IPS-NIHi7 (cell line): Measurements from ENCODE around the gene PYGO2.

Experiments used
- DNase-seq: peaks from one replicate; pipeline ENCODE4 v3.0.0; 2012; ENCODE audit warnings: mixed read lengths; ENCODE audit errors: extremely low spot score

Gene PYGO2, protein sequence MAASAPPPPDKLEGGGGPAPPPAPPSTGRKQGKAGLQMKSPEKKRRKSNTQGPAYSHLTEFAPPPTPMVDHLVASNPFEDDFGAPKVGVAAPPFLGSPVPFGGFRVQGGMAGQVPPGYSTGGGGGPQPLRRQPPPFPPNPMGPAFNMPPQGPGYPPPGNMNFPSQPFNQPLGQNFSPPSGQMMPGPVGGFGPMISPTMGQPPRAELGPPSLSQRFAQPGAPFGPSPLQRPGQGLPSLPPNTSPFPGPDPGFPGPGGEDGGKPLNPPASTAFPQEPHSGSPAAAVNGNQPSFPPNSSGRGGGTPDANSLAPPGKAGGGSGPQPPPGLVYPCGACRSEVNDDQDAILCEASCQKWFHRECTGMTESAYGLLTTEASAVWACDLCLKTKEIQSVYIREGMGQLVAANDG

DNA sequence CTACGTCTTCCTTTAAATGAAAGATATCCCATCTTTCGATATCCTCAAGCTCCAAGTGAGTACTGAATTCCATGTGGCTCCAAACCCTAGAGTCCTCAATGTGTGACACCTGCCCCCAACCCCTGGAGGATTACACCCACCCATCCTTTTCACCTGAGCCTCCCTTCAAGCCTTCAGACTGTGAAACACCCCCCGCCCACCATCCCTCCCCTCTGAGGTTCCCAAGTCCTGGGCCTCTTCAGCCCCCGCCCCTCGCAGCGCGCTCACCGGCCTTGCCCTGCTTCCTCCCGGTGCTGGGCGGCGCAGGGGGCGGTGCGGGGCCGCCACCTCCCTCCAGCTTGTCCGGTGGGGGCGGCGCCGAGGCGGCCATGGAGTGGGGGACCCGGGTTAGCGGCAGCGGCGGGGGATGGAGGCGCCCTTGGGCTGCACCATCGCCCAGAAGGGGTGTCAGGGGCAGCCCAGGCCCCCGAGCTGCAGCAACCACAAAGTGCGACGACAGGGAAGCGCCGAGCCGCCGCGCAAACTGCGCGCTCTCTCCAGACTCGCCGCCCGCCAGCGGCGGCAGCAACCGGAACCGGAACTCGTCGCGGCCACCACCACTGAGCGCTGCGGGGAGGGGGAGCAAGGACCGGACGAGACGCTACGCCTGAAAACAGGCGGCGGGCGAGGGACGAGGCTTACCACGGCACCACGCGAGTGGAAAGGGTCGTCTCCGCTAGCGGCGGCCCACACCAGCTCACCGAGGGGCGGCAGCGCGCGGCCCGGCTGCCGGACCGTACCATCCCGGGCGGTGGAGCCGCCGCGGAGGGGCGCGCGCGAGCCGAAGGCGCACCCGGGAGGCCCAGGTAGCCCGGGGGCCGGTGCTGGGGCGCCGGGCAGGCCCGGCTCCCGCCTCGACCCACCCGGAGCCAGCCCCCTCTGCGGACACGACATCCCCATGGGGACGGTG is at the start of gene PYGO2:
Gene PYGO2 (minus strand): TSS at position 576 of the 949 bp plus-strand sequence. CDS start 206 bp downstream, at position 370.
- peak; percentile 80 for DNase-seq

DNA sequence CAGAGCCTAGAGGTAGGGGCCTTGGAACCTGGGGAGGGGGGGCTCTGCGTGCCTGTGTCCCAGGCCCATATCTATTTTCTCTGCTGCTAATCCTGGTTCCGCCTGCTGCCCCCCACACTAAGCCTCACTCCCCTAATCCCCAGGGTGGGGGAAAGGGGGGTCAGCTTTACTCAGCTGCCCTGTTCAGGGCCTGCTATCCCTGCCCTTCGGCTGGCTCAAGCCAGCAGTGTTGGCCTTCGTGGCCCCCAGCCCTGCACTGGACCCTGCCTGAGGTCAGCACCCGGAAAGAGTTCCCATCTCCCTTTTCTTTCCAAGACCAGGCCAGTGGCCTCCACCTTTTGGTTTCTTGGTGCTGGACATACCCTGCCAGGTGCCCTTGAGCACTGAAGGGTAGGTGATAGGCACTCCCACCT is 49.4 kb upstream of the PYGO2 start:
- DNase-seq: no peak

DNA sequence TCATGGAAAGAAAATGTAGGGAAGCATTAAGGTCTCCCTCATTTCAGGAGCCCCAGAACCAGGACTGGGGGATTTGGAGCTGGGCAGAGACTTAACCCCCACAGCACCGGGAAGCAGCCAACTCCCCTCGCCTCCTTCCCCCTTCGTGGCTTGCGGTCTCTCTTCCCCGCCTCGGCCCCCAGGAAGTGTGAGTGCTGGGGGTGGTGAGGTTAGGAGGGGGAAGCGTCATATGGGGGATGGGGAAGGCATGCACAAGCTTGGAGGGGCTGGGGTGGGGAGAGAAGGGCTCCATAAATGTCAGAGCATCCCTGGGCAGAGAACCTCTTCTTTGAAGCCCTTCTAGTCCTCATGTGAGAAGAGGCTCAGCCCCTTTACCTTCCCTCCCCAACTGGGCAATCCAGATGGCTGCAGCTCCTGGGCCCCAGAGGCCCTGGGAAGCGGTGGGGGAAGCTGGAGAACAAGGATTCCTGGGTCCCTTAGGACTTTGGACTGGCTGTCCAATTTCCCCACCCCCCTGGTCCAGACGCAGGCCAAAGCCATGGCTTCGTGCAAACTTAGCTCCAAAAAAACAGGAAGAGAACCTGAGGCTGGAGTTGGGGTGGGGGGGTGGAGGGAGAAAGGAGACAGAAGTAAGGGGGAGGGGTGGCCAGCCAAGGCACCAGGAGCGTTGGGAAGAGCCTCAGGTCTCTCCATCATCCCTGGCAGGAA is 48.8 kb upstream of the PYGO2 start:
- no peak for DNase-seq

DNA sequence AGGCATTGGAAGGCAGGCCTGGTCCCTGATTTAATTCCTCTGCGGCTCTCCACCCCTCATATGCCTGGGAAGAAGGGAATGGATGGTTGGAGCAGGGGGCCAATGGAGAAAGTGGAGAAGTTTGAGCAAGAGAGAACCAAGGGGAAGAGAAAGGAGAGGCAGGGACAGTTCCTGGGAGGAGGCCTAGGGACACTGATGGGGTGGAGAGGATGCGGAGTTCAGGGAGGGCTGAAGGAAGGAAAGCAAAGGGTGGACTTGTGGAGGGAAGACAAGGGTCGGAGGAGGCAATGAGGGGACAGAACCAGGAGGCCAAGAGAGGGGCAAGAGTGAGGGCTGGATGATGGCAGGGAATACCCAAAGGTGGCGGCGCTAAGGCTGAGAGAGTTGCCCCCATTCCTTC is 48.2 kb upstream of the PYGO2 start:
- DNase-seq: no peak

DNA sequence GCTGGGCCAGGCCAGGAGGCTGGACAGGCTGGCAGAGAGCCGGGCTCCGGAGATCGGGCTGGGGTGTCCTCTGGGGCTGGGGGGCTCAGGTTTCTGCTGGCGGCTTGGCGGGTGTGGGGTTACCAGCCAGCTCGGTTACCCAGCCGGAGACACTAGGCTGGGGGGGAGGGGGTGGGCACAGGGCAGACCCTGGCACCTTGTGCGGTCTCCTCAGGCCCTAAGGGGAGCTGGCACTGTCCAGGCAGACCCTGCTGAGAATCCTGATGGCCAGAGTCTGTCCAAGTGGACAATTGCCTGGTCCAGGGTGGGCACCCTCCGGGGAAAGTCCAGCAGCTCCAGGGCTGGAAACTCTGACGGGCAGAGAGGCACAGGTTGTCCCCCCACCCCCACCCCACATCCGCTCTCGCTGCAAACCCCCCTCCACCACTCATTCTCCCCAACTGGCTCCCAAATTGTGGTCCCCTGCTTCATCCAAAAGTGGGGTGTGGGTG is 47.7 kb upstream of the PYGO2 start:
- no peak for DNase-seq

DNA sequence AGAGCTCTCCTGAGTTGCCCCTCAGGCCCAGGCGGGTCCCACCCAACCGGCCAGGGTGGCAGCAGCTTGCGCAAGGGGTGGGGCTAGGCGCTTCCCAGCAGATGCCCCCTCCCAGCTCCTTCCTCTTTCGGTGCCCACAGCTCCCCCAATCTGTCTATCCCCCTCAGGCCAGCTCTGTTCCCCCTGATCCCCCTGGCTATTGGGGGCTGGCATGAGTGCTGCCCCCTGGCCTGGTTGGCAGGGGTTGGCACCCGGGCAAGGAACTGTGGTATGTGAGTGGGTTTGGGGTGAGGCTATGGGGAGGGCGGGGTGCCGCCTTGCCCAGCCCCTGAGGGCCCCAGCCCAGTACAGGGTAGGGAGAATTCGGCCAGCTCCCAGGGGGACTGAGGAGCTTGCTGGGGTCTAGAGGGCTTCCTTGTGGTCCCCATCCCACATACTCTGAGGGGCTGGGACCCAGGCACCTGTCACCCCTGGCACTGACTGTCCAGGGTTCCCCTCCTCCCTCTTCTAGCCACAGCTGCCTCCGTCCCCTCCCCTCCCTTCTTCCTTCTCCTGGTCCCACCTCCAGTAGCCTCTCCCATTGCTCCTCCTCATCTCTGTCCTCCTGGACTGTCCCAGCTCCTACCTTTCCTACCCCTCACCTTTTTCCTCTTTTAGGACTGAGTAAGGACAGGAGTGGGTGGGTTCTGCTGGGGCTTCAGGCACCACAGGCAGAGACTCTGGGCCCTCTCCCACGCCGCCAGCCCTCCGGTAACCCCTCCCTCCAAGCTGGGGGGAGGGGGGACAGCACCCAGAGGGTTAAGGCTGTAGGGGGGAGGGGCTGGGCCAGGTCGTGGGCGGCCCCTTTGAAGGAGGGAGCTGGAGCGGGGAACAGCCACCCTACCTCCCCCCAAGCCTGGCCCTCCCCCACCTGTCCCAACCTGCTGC is 46.7 kb upstream of the PYGO2 start:
- no peak for DNase-seq

DNA sequence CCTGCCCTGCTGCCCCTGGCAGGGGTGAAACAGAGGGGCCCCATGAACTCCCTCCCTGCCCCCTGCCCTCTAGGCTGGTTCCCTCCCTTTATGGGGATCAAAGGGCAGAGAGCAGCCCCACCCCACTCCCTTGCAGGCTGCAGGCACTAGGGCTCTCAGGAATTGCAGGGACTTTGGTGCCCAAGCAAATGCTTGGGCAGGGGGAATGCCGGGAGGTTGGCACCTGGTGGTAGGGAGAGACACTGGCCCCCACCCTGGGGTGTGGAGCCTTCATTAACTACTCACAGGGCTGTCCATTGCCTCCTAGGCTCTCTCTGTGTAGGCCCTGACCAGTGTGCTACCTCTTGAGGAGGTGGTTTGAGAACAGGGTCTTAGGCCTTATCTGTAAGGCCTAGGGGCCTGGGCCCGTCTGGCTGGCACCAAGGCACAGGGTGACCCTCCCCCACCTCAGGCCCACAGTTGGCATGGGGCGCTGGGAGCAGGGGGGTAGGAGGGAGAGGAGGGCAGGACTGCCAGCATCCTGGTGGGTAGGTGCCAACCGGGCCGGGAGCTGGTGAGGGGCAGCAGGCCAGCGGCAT is 45.8 kb upstream of the PYGO2 start:
- no peak for DNase-seq

DNA sequence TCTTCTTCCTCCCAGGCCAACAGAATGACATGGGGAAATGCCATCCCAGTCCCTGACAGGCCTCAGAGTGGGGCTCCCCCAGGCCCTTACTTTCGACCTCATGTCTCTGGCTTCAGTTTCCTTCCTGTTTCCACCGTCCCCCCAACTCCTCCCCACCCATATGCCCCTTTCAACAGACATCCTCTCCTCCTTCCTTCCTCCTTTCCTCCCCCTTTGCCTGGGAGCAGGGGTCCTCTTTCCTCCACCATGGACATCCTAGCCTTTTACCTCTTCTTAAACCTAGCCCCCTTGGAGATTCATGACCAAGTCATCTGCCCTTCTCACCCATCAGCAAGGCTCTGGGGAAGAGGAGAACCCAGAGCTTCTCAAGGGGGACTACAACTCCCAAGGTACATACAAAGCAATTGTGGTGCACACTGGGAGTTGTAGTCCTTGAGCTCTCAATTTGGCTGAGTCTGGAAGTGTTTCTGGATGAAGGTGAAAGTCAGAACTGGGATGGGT is 45.1 kb upstream of the PYGO2 start:
- no peak for DNase-seq

DNA sequence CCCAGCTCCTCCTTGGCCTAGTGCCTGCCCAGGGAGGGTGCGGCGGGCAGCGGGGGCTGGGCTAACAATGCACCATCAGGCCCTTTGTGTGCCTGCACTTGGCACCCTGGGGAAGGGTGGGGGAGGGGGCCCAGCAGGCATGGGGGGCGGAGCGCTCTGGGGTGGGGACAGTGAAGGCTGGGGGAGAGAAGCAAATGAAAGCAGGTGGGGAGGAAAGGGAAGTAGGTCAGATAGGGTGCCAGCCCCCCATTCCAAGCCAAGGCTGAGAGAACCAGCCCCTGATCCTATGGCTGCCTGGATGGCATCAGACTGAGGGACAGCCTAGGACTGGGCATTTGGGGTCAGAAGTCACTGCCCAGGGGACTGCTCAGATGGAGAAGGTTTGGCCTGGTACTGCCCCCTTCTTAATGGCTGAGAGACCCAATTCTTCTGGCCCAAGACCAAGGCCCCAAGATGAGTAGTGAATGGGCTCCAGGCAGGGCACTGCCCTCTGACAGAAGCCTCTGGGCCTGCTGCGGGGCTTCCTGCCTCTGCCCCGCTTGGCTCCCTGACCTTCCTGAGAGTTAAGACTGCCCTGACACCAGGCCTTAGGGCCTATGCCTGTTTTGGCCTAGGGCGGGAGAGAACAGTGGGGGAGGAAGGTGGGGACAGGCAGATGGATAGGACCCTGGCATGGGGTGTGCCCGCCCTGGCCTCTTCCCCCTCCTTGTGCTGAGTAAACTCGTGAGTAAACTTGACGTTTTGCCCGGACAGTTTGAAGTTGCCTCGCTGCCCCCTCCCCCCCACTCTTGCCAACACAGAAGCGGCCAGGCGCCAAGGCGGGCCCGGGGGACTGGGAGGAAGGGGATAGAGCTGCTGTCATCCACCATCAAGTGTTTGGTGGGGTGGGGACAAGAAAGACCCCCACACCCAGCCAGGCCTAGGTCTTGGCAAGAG is 43.8 kb upstream of the PYGO2 start:
- DNase-seq: no peak

DNA sequence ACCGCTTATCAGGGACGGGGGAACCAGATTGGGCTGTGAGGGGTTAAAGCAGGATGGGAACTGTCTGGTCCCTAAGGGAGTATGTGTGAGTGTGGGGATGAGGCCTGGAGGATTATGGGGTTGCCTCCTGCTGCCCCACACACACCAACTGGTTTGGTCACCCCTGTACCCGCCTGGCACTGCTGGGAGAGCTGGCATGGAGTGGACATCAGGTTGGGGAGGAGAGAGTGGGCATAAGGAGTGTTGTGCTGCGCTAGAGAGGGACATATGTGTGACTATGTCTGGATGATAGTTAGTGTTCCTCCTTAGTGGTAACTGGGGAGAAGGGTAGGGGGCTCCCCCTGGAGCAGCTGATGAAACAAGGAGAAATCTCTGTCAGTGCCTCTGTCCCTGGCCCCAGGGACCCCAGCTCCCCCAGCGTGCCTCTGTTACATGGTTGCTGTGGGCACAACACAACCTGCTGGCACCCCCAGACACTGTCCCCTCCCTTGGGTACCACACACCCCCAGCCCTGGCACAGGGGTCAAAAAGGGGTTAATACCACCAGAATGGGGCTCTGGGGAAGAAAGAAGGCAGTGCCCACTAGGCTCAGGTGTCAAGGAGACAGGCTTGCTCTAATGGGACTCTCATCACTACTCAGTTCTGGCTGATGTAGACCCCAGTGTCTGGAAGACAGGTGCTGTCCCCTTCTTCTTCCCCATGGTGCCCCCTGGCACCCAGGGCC is 42.9 kb upstream of the PYGO2 start:
- DNase-seq: no peak

DNA sequence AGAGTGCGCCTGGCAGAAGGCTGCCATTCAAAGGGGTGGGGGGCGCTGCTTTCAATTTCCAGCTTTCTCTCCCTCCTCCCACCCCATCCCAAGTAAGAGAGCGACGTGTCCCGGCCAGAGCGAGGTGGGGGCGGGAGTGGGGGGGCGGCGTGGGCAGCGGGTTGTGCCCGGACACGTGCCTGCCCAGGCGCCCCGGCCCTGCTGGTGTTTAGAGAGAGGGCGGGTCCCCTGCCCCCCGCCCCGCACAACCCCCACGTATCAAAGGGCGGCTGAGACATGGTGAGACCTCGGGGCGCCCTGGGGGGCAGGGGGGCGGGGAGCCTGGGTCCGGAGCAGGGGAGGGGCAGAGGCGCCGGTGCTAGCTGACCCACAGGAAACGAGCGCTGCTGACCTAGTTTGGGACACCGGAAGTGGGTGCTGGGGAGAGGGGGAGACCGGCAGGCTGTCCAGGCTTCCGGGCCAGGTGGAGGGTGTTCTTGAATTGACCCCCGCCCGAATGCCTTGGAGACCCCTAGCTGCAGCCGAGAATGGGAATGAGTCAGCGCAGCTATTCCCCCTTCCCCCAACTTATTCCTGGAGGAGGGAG is 42.3 kb upstream of the PYGO2 start:
- peak; percentile 53 for DNase-seq

DNA sequence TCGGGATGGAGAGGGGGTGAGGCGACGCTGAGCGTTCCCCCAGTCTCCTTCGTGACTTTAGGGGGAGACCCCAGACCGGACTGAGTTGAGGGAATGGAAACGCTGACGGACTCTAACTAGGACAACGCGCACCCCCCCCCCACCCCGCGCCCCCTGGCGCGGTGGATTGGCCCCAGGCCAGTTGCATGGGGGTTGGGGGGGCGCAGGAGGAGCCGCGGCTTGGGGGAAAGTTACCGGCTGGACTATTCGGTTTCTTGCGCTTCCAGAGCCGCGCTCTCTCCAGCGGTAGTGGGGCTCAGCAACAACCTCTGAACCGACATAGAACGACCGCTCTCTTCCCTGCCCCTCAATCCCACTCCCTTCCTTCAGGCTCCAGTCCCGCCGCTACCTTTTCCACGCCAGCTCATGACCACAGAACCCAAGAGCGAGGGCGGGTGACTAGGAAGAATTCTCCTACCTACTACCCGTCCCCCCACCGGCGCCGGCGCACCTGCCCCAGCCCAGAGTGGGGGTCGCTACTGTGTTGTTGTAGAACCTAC is 41.7 kb upstream of the PYGO2 start:
- DNase-seq: no peak

DNA sequence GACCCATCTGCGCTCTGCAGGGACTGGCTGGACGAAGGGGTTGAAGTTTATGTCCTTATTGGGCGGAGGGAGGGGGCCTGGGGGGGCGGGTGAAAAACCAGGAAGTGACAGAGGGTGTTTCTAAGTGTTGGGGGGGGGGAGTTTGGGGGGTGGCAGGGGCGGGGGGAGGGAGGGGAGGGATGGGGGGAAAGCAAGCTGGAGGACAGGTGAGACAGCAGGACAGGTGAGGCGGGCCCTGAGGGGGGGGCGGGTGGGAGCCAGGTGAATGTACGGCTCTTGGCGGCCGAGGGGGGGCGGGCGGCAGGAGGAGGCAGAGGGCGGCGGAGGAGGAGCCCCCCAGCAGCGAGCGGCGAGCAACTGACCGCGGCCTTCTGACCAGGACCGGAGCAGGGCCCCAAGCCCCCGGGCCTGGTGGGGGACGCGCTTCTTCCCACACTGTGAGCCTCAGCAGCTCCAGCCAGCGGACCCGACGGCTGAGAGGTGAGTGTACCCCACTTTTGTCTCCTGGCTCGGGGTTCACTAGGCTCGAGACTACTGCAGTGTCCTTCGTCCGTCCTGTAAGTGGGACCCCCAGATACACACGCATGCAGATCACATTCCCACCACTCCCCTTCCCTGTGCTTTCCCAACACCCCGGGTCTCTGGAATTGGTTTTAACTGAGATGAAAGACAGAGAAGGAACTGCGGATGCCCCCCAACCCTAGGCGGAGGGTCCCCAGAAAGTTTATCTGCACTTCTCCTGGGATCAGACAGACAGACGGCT is 41.1 kb upstream of the PYGO2 start, which contains the start of gene ZBTB7B:
Gene ZBTB7B (plus strand): TSS at position 339 of the 763 bp plus-strand sequence. CDS start 11,859 bp downstream, outside the sequence.
- DNase-seq: no peak

DNA sequence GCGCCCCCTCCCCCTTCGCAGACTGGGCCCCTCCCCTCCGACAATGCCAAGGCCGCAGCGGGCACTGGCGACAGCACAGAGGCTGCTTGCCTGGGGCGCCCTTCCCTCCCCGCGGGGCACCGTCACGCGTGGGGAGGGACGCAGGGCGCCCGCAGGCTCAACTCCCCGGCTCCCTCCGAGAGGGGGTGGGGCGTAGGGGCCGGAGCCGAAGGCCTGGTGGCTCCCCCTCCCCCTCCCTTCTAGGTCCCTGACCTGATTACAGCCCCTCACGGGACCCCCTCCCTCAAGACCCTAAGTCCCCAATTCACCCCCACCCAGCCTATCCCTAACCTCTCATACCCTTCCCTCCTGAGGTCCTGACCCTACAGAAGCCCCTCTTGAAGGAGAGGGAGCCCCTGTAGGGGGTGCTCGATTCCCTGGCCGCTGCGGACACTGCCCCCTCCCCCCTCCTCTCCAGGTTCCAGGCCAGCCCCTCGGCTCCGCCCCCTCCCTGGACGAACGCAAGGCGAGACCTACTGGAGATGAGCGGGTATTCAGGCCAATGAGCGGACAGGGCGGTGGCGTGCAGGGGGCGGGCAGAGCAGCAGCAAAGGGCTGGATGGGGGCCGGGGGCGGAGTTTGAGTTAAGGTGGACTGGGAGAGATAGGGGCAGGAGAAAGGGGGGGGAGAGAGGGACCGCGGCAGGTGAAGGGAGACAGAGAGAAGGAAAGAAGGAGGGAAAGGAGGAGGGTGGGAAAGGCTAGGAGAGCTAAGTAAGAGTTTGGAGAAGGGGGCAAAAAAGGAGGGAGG is 40.3 kb upstream of the PYGO2 start:
- DNase-seq: peak; percentile 91

DNA sequence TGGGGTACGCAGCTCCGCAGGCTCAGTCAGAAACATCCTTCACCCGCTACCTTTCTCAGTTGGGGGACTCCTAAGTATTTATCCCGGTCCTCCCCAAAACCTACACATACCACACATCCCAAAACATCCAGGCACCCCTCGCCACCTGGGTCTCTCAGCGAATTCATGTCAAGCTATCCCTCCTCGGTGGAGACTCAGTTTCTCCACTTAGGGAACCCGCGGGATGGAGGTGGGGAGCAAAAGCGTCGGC is 39.8 kb upstream of the PYGO2 start:
- DNase-seq: no peak

DNA sequence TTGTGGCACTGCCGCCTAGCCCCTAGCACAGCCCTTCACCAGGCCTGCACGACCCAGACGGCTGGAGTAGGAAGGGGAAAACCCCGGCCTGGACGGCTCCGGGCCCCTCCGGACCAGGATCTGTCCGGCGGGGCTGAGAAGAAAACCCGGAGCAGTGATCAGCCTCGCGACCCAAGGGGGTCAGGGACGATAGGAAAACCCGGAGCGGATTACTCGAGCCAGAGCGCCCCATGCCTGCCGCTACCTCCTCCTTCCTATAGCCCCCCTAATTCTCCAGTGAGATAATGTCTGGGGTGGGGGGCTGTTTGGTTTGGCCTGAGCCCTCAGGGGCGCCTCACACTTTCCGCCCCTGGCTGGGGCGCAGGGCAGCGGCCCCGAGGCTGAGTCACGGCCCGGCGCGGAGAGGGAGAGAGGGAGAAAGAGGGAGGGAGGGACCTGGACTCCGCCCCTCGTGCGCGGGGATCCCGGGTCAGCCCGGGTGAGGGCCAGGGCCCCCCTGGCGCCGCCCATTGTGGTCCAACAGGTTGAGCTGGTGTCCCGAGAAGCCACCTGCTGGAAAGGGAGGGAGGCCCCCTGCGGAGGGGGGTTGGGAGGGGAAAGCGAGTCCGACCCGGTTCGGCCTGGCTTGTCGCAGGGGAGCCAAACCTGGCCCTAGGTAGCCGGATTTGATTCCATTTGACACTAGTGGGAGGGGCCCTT is 39.3 kb upstream of the PYGO2 start:
- DNase-seq: peak; percentile 86
